WTC11 (cell line): ENCODE results near the gene TTC7B. TPM values are rescaled to one million over a fixed set of nuclear protein-coding genes. Genes with fewer than 3 reads are reported as not detected.

Source experiments
- ATAC-seq: fragments of 200-7000 bp; cut with Tn5 transposase; 2 replicates; pipeline ENCODE4 v1.10.0; 2021; ENCODE audit warnings: mild to moderate bottlenecking, moderate library complexity
- CTCF ChIA-PET: fragments of 300-600 bp; sonication (Branson Sonifier 250); formaldehyde crosslinking; loops from one replicate; lab custom pipeline; 2021; ENCODE audit warnings: antibody characterized with exemption; lab: Charles Lee
- POLR2A ChIA-PET: fragments of 350-600 bp; sonication (Branson Sonifier 250); formaldehyde crosslinking; loops from one replicate; lab custom pipeline; 2021; ENCODE audit warnings: antibody characterized with exemption; lab: Charles Lee
- DNase-seq: peaks from one replicate; pipeline ENCODE4 v3.0.0; 2021; ENCODE audit warnings: low spot score
- H3K27ac Mint-ChIP-seq: 2 replicates; pipeline ENCODE4 v1.8.0; 2021; ENCODE audit warnings: mixed read lengths
- H3K27me3 Mint-ChIP-seq: 2 replicates; pipeline ENCODE4 v1.8.0; 2021; ENCODE audit warnings: low read depth, mild to moderate bottlenecking, moderate library complexity, mixed read lengths
- H3K36me3 Mint-ChIP-seq: 2 replicates; pipeline ENCODE4 v1.8.0; 2021; ENCODE audit warnings: mixed read lengths
- H3K4me1 Mint-ChIP-seq: 2 replicates; pipeline ENCODE4 v1.8.0; 2022; ENCODE audit warnings: mixed read lengths
- H3K4me3 Mint-ChIP-seq: 2 replicates; pipeline ENCODE4 v1.8.0; 2021; ENCODE audit warnings: mild to moderate bottlenecking, moderate library complexity, mixed read lengths
- H3K9me3 Mint-ChIP-seq: 2 replicates; pipeline ENCODE4 v1.8.0; 2021; ENCODE audit warnings: mixed read lengths
- ESRRA ChIP-seq: sonication (generic); formaldehyde crosslinking; IDR thresholded peaks from 2 replicates; pipeline ENCODE4 v1.8.1; 2022; ENCODE audit warnings: mild to moderate bottlenecking, missing genetic modification reagents, borderline replicate concordance
- FOXJ3 ChIP-seq: sonication (generic); formaldehyde crosslinking; IDR thresholded peaks from 2 replicates; pipeline ENCODE4 v1.9.0; 2021; ENCODE audit warnings: missing genetic modification reagents, mild to moderate bottlenecking, borderline replicate concordance
- FOXK1 ChIP-seq: sonication (generic); formaldehyde crosslinking; IDR thresholded peaks from 2 replicates; pipeline ENCODE4 v1.8.0; 2022; ENCODE audit warnings: mild to moderate bottlenecking, moderate library complexity, missing genetic modification reagents
- GABPB1 ChIP-seq: sonication (generic); formaldehyde crosslinking; IDR thresholded peaks from 2 replicates; pipeline ENCODE4 v1.8.1; 2023; ENCODE audit warnings: mild to moderate bottlenecking, missing genetic modification reagents
- GRHL2 ChIP-seq: fragments of 250-450 bp; sonication (Bioruptor Pico); IDR thresholded peaks from 2 replicates; pipeline ENCODE4 v1.8.0; 2022; ENCODE audit warnings: mild to moderate bottlenecking, moderate library complexity; ENCODE audit not compliant: insufficient replicate concordance, severe bottlenecking
- IRF2 ChIP-seq: sonication (generic); formaldehyde crosslinking; IDR thresholded peaks from 2 replicates; pipeline ENCODE4 v1.8.0; 2022; ENCODE audit warnings: low read depth, missing genetic modification reagents, borderline replicate concordance
- JAZF1 ChIP-seq: fragments of 250-450 bp; sonication (Bioruptor Pico); IDR thresholded peaks from 2 replicates; pipeline ENCODE4 v1.9.0; 2021; ENCODE audit warnings: moderate library complexity, mild to moderate bottlenecking, inconsistent platforms
- OVOL2 ChIP-seq: fragments of 250-450 bp; sonication (Bioruptor Pico); IDR thresholded peaks from 2 replicates; pipeline ENCODE4 v1.9.0; 2021; ENCODE audit warnings: mild to moderate bottlenecking, borderline replicate concordance
- PRRX2 ChIP-seq: fragments of 250-450 bp; sonication (Bioruptor Pico); IDR thresholded peaks from 2 replicates; pipeline ENCODE4 v1.8.0; 2021; ENCODE audit warnings: mild to moderate bottlenecking
- SP1 ChIP-seq: sonication (generic); formaldehyde crosslinking; conservative IDR thresholded peaks from 2 replicates; pipeline ENCODE4 v1.8.1; 2022; ENCODE audit warnings: missing genetic modification reagents
- TCF7 ChIP-seq: sonication (generic); formaldehyde crosslinking; IDR thresholded peaks from 2 replicates; pipeline ENCODE4 v1.8.0; 2022; ENCODE audit warnings: mild to moderate bottlenecking, low read depth, missing genetic modification reagents, moderate library complexity
- ZBTB21 ChIP-seq: sonication (generic); formaldehyde crosslinking; IDR thresholded peaks from 2 replicates; pipeline ENCODE4 v1.8.1; 2023; ENCODE audit warnings: mild to moderate bottlenecking, missing genetic modification reagents, borderline replicate concordance
- ZNF138 ChIP-seq: sonication (generic); formaldehyde crosslinking; conservative IDR thresholded peaks from 2 replicates; pipeline ENCODE4 v1.8.1; 2022; ENCODE audit warnings: mild to moderate bottlenecking, moderate library complexity, missing genetic modification reagents
- ZNF263 ChIP-seq: sonication (generic); formaldehyde crosslinking; IDR thresholded peaks from 2 replicates; pipeline ENCODE4 v1.8.1; 2022; ENCODE audit warnings: low read depth, mild to moderate bottlenecking, moderate library complexity, missing genetic modification reagents
- total RNA-seq: library from RNA; stranded (reverse); gene quantifications from 3 replicates; pipeline ENCODE4 v1.2.3, GENCODE V29; 2021
- TF ChIP-seq, protein P1 (sequence below): sonication (generic); formaldehyde crosslinking; IDR thresholded peaks from 2 replicates; pipeline ENCODE4 v1.8.1; 2022; ENCODE audit warnings: missing genetic modification reagents, borderline replicate concordance
- TF ChIP-seq, protein P2 (sequence below): sonication (generic); formaldehyde crosslinking; IDR thresholded peaks from 2 replicates; pipeline ENCODE4 v1.8.1; 2022; ENCODE audit warnings: mild to moderate bottlenecking, moderate library complexity, missing genetic modification reagents
- TF ChIP-seq, protein P3 (sequence below): sonication (generic); formaldehyde crosslinking; IDR thresholded peaks from 2 replicates; pipeline ENCODE4 v1.8.0; 2023; ENCODE audit warnings: missing genetic modification reagents, mild to moderate bottlenecking, borderline replicate concordance
- TF ChIP-seq, protein P4 (sequence below): fragments of 250-450 bp; sonication (Bioruptor Pico); IDR thresholded peaks from 2 replicates; pipeline ENCODE4 v1.8.0; 2021; ENCODE audit warnings: mild to moderate bottlenecking
- TF ChIP-seq, protein P5 (sequence below): sonication (generic); formaldehyde crosslinking; IDR thresholded peaks from 2 replicates; pipeline ENCODE4 v1.8.0; 2022; ENCODE audit warnings: mild to moderate bottlenecking, missing genetic modification reagents
- TF ChIP-seq, protein P6 (sequence below): sonication (generic); formaldehyde crosslinking; IDR thresholded peaks from 2 replicates; pipeline ENCODE4 v1.8.1; 2023; ENCODE audit warnings: mild to moderate bottlenecking, missing genetic modification reagents, moderate library complexity
- TF ChIP-seq, protein P7 (sequence below): sonication (generic); formaldehyde crosslinking; IDR thresholded peaks from 2 replicates; pipeline ENCODE4 v1.8.0; 2022; ENCODE audit warnings: missing genetic modification reagents

Gene TTC7B
- total RNA-seq, 1 experiment from 2014 or later, result 27.6 TPM

DNA sequence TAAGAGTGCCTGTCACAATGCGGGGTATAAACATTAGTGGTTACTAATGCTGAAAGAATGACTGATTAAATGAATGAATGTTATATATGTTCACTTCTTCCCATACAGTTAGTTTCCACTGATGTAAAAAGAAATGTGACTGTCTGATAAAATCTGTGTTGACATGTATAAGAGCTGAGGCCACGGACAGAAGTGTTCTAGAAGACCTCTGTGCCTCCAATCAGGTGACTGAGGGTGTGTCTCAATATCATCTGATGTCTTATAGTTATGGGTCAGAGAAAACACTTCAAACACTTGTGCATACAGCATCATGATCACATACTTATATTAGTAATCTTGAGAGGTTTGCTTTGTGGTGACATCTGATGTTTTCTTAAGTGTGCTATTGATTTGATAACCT lies 183.4 kb downstream of the TTC7B start (continued):
- TF ChIP-seq GRHL2 (CRISPR knock-in tag) (no peak), ESRRA (CRISPR knock-in tag) (no peak), FOXK1 (no peak), OVOL2 (CRISPR knock-in tag) (no peak)

DNA sequence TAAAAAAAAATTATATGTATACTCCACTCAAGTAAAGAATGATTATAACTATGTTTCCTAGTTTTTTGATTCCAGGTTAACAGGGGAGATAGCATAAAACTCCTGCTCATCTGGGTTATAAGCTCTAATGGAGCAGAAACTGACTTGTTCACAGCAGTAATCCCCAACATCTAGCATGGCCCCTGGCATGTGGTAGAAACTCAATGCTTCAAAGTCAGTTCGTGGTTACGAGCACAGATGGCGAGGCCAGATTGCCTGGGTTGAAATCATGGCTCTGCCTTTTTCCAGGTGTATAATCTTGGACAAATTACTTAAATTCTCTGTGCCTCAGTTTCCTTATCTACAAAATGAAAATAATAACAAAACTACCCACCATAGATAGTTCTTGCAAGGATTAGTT lies 183.8 kb downstream of the TTC7B start:
- DNase-seq, result no peak
- H3K27ac Mint-ChIP-seq, result no peak overlapping the region
- no peak for ATAC-seq
- POLR2A ChIA-PET, result no interaction called here
- H3K9me3 Mint-ChIP-seq, result peaks cover 12% of the 10 kb centered on the region
- peaks cover 5% of the 10 kb centered on the region; the same call in 1 of the 2 replicates for H3K36me3 Mint-ChIP-seq
- H3K4me3 Mint-ChIP-seq, result no peak overlapping the region
- peaks cover 20% of the 10 kb centered on the region for H3K4me1 Mint-ChIP-seq
- TF ChIP-seq, protein P1, sequence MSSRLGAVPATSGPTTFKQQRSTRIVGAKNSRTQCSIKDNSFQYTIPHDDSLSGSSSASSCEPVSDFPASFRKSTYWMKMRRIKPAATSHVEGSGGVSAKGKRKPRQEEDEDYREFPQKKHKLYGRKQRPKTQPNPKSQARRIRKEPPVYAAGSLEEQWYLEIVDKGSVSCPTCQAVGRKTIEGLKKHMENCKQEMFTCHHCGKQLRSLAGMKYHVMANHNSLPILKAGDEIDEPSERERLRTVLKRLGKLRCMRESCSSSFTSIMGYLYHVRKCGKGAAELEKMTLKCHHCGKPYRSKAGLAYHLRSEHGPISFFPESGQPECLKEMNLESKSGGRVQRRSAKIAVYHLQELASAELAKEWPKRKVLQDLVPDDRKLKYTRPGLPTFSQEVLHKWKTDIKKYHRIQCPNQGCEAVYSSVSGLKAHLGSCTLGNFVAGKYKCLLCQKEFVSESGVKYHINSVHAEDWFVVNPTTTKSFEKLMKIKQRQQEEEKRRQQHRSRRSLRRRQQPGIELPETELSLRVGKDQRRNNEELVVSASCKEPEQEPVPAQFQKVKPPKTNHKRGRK (CRISPR knock-in tag), result no peak
- TF ChIP-seq, protein P2, sequence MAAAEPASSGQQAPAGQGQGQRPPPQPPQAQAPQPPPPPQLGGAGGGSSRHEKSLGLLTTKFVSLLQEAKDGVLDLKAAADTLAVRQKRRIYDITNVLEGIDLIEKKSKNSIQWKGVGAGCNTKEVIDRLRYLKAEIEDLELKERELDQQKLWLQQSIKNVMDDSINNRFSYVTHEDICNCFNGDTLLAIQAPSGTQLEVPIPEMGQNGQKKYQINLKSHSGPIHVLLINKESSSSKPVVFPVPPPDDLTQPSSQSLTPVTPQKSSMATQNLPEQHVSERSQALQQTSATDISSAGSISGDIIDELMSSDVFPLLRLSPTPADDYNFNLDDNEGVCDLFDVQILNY (CRISPR knock-in tag), result no peak
- TF ChIP-seq ZNF263, result no peak
- TF ChIP-seq, protein P3, sequence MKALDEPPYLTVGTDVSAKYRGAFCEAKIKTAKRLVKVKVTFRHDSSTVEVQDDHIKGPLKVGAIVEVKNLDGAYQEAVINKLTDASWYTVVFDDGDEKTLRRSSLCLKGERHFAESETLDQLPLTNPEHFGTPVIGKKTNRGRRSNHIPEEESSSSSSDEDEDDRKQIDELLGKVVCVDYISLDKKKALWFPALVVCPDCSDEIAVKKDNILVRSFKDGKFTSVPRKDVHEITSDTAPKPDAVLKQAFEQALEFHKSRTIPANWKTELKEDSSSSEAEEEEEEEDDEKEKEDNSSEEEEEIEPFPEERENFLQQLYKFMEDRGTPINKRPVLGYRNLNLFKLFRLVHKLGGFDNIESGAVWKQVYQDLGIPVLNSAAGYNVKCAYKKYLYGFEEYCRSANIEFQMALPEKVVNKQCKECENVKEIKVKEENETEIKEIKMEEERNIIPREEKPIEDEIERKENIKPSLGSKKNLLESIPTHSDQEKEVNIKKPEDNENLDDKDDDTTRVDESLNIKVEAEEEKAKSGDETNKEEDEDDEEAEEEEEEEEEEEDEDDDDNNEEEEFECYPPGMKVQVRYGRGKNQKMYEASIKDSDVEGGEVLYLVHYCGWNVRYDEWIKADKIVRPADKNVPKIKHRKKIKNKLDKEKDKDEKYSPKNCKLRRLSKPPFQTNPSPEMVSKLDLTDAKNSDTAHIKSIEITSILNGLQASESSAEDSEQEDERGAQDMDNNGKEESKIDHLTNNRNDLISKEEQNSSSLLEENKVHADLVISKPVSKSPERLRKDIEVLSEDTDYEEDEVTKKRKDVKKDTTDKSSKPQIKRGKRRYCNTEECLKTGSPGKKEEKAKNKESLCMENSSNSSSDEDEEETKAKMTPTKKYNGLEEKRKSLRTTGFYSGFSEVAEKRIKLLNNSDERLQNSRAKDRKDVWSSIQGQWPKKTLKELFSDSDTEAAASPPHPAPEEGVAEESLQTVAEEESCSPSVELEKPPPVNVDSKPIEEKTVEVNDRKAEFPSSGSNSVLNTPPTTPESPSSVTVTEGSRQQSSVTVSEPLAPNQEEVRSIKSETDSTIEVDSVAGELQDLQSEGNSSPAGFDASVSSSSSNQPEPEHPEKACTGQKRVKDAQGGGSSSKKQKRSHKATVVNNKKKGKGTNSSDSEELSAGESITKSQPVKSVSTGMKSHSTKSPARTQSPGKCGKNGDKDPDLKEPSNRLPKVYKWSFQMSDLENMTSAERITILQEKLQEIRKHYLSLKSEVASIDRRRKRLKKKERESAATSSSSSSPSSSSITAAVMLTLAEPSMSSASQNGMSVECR (CRISPR knock-in tag), result no peak
- no peak for TF ChIP-seq IRF2 (CRISPR knock-in tag)
- no peak for TF ChIP-seq TCF7 (CRISPR knock-in tag)
- no peak for TF ChIP-seq PRRX2 (CRISPR knock-in tag)
- no peak for TF ChIP-seq ZBTB21
- TF ChIP-seq, protein P4, sequence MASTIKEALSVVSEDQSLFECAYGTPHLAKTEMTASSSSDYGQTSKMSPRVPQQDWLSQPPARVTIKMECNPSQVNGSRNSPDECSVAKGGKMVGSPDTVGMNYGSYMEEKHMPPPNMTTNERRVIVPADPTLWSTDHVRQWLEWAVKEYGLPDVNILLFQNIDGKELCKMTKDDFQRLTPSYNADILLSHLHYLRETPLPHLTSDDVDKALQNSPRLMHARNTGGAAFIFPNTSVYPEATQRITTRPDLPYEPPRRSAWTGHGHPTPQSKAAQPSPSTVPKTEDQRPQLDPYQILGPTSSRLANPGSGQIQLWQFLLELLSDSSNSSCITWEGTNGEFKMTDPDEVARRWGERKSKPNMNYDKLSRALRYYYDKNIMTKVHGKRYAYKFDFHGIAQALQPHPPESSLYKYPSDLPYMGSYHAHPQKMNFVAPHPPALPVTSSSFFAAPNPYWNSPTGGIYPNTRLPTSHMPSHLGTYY, result no peak
- no peak for TF ChIP-seq ZNF138 (CRISPR knock-in tag)
- TF ChIP-seq JAZF1 (CRISPR knock-in tag), result no peak
- CTCF ChIA-PET, result no interaction called here
- no peaks in the 10 kb centered on the region for H3K27me3 Mint-ChIP-seq

DNA sequence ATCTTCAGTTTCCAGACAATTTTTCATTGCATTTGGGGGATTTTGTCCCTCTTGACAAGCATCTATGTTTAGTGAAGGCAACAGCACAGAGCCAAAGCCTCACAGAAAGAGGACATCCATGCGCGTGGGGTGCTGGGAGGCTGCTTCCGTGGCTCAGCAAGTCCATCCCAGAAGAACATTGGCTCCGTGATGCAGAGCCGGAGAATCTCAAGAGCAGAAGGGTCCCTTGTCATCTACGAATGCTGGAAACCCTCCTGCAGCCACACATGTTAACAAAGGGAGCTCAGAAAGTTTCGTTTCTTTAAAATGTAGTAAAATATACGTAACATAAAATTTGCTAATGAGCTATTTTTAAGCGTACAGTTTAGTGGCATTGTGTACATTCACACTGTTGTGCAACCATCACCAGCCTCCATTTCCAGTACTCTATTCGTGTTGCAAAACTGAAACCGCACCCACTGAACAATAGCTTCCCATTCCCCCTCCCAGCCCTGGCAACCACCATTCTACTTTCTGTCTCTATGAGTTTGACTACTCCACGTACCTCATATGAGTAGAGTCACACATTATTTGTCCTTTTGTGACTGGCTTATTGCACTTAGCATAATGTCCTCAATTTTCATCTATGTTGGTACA lies 185.9 kb downstream of the TTC7B start:
- Mint-ChIP-seq H3K9me3 (peaks cover 12% of the 10 kb centered on the region), H3K36me3 (peaks cover 5% of the 10 kb centered on the region; the same call in 1 of the 2 replicates), H3K4me1 (peaks cover 30% of the 10 kb centered on the region), H3K4me3 (no peak overlapping the region), H3K27me3 (no peaks in the 10 kb centered on the region), H3K27ac (no peak overlapping the region)
- DNase-seq (no peak), ATAC-seq (no peak)
- POLR2A ChIA-PET, result no interaction called here
- CTCF ChIA-PET, result no interaction called here
- TF ChIP-seq SP1 (no peak), GABPB1 (CRISPR knock-in tag) (no peak), FOXJ3 (no peak)
- TF ChIP-seq, protein P5, sequence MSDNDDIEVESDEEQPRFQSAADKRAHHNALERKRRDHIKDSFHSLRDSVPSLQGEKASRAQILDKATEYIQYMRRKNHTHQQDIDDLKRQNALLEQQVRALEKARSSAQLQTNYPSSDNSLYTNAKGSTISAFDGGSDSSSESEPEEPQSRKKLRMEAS (CRISPR knock-in tag), result no peak
- TF ChIP-seq, protein P6, sequence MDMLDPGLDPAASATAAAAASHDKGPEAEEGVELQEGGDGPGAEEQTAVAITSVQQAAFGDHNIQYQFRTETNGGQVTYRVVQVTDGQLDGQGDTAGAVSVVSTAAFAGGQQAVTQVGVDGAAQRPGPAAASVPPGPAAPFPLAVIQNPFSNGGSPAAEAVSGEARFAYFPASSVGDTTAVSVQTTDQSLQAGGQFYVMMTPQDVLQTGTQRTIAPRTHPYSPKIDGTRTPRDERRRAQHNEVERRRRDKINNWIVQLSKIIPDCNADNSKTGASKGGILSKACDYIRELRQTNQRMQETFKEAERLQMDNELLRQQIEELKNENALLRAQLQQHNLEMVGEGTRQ (CRISPR knock-in tag), result no peak
- TF ChIP-seq, protein P7, sequence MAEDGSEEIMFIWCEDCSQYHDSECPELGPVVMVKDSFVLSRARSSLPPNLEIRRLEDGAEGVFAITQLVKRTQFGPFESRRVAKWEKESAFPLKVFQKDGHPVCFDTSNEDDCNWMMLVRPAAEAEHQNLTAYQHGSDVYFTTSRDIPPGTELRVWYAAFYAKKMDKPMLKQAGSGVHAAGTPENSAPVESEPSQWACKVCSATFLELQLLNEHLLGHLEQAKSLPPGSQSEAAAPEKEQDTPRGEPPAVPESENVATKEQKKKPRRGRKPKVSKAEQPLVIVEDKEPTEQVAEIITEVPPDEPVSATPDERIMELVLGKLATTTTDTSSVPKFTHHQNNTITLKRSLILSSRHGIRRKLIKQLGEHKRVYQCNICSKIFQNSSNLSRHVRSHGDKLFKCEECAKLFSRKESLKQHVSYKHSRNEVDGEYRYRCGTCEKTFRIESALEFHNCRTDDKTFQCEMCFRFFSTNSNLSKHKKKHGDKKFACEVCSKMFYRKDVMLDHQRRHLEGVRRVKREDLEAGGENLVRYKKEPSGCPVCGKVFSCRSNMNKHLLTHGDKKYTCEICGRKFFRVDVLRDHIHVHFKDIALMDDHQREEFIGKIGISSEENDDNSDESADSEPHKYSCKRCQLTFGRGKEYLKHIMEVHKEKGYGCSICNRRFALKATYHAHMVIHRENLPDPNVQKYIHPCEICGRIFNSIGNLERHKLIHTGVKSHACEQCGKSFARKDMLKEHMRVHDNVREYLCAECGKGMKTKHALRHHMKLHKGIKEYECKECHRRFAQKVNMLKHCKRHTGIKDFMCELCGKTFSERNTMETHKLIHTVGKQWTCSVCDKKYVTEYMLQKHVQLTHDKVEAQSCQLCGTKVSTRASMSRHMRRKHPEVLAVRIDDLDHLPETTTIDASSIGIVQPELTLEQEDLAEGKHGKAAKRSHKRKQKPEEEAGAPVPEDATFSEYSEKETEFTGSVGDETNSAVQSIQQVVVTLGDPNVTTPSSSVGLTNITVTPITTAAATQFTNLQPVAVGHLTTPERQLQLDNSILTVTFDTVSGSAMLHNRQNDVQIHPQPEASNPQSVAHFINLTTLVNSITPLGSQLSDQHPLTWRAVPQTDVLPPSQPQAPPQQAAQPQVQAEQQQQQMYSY (CRISPR knock-in tag), result no peak
